ENCODE measurements around the gene SLC38A9.
"Not testable (repeated sequence)": the region's sequence is repeated elsewhere in the genome, so short reads cannot be mapped to it uniquely, and the experiment has no call there.

The SLC38A9 gene

GRCh38 chr5:55712023-55712859 lies at the start of gene SLC38A9:
SLC38A9 (minus strand) TSS chr5:55712324; CDS start chr5:55697958, 14,366 bp downstream.
- H3K36me3 ChIP-seq (ENCODE audit: insufficient read depth, low read length) = peaks cover 8% of the 10 kb centered on the region; the same call in 1 of the 2 replicates
- no peak for TF ChIP-seq EZH2 (IDR thresholded peaks at IDR 0.05; ENCODE audit: borderline replicate concordance, low read length)
- no peak for TF ChIP-seq CTCF (IDR thresholded peaks at IDR 0.05; ENCODE audit: low read length)
- peak within 1 kb of the TSS; percentile 94 for H3K4me2 ChIP-seq (ENCODE audit: low read length)
- H3K4me3 ChIP-seq (ENCODE audit: low read depth, low read length, poor library complexity, severe bottlenecking) = peak within 1 kb of the TSS; percentile 84
- no peaks in the 10 kb centered on the region; the same call in 1 of the 2 replicates for H3K27me3 ChIP-seq (ENCODE audit: insufficient read depth, low read length)
- no peaks in the 10 kb centered on the region for H3K9me3 ChIP-seq (ENCODE audit: low read length)
- H3K9me2 ChIP-seq (ENCODE audit: low read depth, low read length) = no peaks in the 10 kb centered on the region
- peaks cover 18% of the 10 kb centered on the region for H3K4me1 ChIP-seq (ENCODE audit: insufficient read depth, low read length, severe bottlenecking)
- H3F3A ChIP-seq (ENCODE audit: insufficient read depth, low read length) = no peaks in the 10 kb centered on the region
- H2AFZ ChIP-seq (ENCODE audit: low read length) = peak within 1 kb of the TSS; percentile 95
- no peak within 1 kb of the TSS for H3K27ac ChIP-seq (ENCODE audit: low read depth, low read length, poor library complexity, severe bottlenecking)
- no peaks in the 10 kb centered on the region for H3K79me2 ChIP-seq (ENCODE audit: insufficient read depth, low read length)
- no peaks in the 10 kb centered on the region for H4K20me1 ChIP-seq (ENCODE audit: insufficient read depth, low read length)
- peak within 1 kb of the TSS; percentile 79 for H3K9ac ChIP-seq (ENCODE audit: low read length)

GRCh38 chr5:55761721-55762120 lies 49.6 kb upstream of the SLC38A9 start:
- not testable (repeated sequence) for H4K20me1 ChIP-seq (ENCODE audit: insufficient read depth, low read length); H3K79me2 ChIP-seq (ENCODE audit: insufficient read depth, low read length); H3K27ac ChIP-seq (ENCODE audit: low read depth, low read length, poor library complexity, severe bottlenecking); H3K4me2 ChIP-seq (ENCODE audit: low read length); H3K9me2 ChIP-seq (ENCODE audit: low read depth, low read length); H3K9ac ChIP-seq (ENCODE audit: low read length); H3K36me3 ChIP-seq (ENCODE audit: insufficient read depth, low read length); H3K9me3 ChIP-seq (ENCODE audit: low read length); H2AFZ ChIP-seq (ENCODE audit: low read length); H3K4me3 ChIP-seq (ENCODE audit: low read depth, low read length, poor library complexity, severe bottlenecking); H3K27me3 ChIP-seq (ENCODE audit: insufficient read depth, low read length); H3F3A ChIP-seq (ENCODE audit: insufficient read depth, low read length); H3K4me1 ChIP-seq (ENCODE audit: insufficient read depth, low read length, severe bottlenecking)

GRCh38 chr5:55758714-55759113 lies 46.6 kb upstream of the SLC38A9 start:
- H3K9ac ChIP-seq (ENCODE audit: low read length) = no peak overlapping the region
- H2AFZ ChIP-seq (ENCODE audit: low read length) = no peak overlapping the region

More at GRCh38 chr5:55758714-55759113, 46.6 kb upstream of the SLC38A9 start:
- Histone ChIP-seq H3F3A (ENCODE audit: insufficient read depth, low read length) (no peaks in the 10 kb centered on the region), H3K4me2 (ENCODE audit: low read length) (no peak overlapping the region), H3K27ac (ENCODE audit: low read depth, low read length, poor library complexity, severe bottlenecking) (no peak overlapping the region), H3K4me1 (ENCODE audit: insufficient read depth, low read length, severe bottlenecking) (no peaks in the 10 kb centered on the region), H3K79me2 (ENCODE audit: insufficient read depth, low read length) (no peaks in the 10 kb centered on the region), H3K9me3 (ENCODE audit: low read length) (no peaks in the 10 kb centered on the region), H3K4me3 (ENCODE audit: low read depth, low read length, poor library complexity, severe bottlenecking) (no peak overlapping the region), H3K9me2 (ENCODE audit: low read depth, low read length) (no peaks in the 10 kb centered on the region), H3K36me3 (ENCODE audit: insufficient read depth, low read length) (no peaks in the 10 kb centered on the region), H4K20me1 (ENCODE audit: insufficient read depth, low read length) (no peaks in the 10 kb centered on the region), H3K27me3 (ENCODE audit: insufficient read depth, low read length) (no peaks in the 10 kb centered on the region)
- TF ChIP-seq EZH2 (IDR thresholded peaks at IDR 0.05; ENCODE audit: borderline replicate concordance, low read length) (no peak), CTCF (IDR thresholded peaks at IDR 0.05; ENCODE audit: low read length) (no peak)

All from OCI-LY1 (cell line).